ENCODE results near the gene CEP350.

DNA sequence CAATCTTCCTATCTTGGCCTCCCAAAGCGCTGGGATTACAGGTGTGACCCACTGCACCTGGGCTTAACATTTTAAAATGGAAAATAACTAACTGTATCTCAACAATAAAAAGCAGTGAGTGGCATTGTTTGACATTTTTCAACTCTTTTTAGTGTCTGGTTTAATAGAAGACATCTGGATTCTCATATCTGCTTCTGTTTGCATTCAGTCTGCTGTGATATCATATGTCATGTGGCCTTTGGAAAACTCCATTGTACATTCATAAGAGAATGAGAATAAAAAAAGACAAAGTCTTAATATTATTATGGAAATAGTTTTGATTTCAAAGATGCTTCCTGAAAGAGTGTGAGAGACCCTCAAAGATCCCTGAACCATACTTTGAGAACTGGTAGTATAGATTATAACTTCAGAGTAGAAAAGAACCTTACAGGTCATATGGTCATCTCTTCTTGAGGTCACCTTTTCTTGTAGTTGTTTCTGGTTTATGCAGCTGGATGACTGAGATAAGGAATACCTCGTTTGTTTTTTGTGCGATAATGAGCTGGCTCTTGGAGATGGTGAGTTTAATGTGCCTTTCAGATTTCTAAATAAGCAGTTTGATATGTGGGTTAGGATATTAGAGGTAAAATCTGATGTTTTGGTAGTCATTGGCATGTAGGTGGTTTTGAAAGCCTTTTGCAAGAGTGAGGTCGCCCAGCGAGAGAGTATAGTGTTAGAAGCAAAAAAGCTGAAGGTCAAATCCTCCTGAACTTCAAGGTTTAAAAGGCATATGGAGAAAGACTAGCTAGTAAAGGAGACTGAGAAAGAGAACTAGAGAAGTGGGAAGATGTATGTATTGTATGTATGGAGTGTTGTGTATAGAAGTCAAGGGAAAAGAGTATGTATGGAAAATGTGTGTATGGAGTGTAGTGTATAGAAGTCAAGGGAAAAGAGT lies 17.2 kb downstream of the CEP350 start:
- TF ChIP-seq, protein P1, sequence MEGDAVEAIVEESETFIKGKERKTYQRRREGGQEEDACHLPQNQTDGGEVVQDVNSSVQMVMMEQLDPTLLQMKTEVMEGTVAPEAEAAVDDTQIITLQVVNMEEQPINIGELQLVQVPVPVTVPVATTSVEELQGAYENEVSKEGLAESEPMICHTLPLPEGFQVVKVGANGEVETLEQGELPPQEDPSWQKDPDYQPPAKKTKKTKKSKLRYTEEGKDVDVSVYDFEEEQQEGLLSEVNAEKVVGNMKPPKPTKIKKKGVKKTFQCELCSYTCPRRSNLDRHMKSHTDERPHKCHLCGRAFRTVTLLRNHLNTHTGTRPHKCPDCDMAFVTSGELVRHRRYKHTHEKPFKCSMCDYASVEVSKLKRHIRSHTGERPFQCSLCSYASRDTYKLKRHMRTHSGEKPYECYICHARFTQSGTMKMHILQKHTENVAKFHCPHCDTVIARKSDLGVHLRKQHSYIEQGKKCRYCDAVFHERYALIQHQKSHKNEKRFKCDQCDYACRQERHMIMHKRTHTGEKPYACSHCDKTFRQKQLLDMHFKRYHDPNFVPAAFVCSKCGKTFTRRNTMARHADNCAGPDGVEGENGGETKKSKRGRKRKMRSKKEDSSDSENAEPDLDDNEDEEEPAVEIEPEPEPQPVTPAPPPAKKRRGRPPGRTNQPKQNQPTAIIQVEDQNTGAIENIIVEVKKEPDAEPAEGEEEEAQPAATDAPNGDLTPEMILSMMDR (conservative IDR thresholded peaks at IDR 0.05 in 1 of 2, IDR thresholded peaks at IDR 0.05 in 1 of 2; ENCODE audit: extremely low read depth in 1 of 2, insufficient read depth in 1 of 2, low read depth in 1 of 2, low read length in 2 of 2) = no peak
- no peak for TF ChIP-seq EZH2 (IDR thresholded peaks at IDR 0.05; ENCODE audit: borderline replicate concordance, low read length)
